HCT116 (cell line): ENCODE results near the gene DHRS7C. TPM values are rescaled to one million over a fixed set of nuclear protein-coding genes. Genes with fewer than 3 reads are reported as not detected.

Source experiments
- ATAC-seq: fragments of 200-7000 bp; cut with Tn5 transposase; 2 replicates; pipeline ENCODE4 v1.9.1; 2020; ENCODE audit warnings: mild to moderate bottlenecking, moderate library complexity
- BruUV-seq: library from RNA; stranded (reverse); fragments of 400-500 nt; replicated peaks from 2 replicates; lab custom pipeline; 2021; lab: Mats Ljungman, UMichigan
- CTCF ChIA-PET: fragments of 300-600 bp; sonication (Branson Sonifier 250); formaldehyde crosslinking; loops from one replicate; lab custom pipeline; 2021; ENCODE audit warnings: antibody characterized with exemption; lab: Charles Lee
- POLR2A ChIA-PET: fragments of 300-600, 350-600 bp; sonication (Branson Sonifier 250); formaldehyde crosslinking; loops from one replicate; lab custom pipeline; 2021; ENCODE audit warnings: antibody characterized with exemption; lab: Charles Lee
- RAD21 ChIA-PET, 2 experiments: fragments of 300-600 bp; sonication (Branson Sonifier 250); formaldehyde crosslinking; loops; one replicate each; lab custom pipeline; 2023; ENCODE audit warnings: low total read pairs in 2 of 2; ENCODE audit not compliant: uncharacterized antibody in 2 of 2, unreplicated experiment in 2 of 2, low non-redundant PET in 1 of 2; lab: Charles Lee
- DNase-seq: peaks from one replicate; pipeline ENCODE4 v3.0.0-alpha.2; 2010; ENCODE audit warnings: low read depth, low spot score
- H2AFZ ChIP-seq: fragments of 200-600 bp; shearing (Covaris generic), sonication (generic); 2 replicates; pipeline ENCODE4 v1.6.1; 2017; ENCODE audit warnings: low read depth, mixed run types, mixed read lengths, antibody characterized with exemption, low read length; ENCODE audit not compliant: poor library complexity, severe bottlenecking
- H3K27ac ChIP-seq: 2 replicates; pipeline ENCODE4 v1.5.1; 2012; ENCODE audit warnings: low read depth, low read length
- H3K27me3 ChIP-seq: fragments of 200-600 bp; sonication (generic); 2 replicates; pipeline ENCODE4 v1.6.1; 2016; ENCODE audit warnings: mixed run types, low read length, mixed read lengths; ENCODE audit not compliant: insufficient read depth
- H3K36me3 ChIP-seq, 2 experiments: fragments of 200-500 bp in 1 of 2; fragments of 200-600 bp in 1 of 2; sonication (Bioruptor generic) in 1 of 2; sonication (generic) in 1 of 2; 2 replicates each; pipeline versions ENCODE4 v1.5.1 to v1.6.1; 2014 to 2016; ENCODE audit warnings: low read length in 2 of 2, inconsistent platforms in 1 of 2, mixed read lengths in 1 of 2, mixed run types in 1 of 2; ENCODE audit not compliant: insufficient read depth in 2 of 2, control insufficient read depth in 1 of 2
- H3K4me1 ChIP-seq, 2 experiments: fragments of 200-600 bp in 1 of 2; sonication (generic) in 1 of 2; 2 replicates each; pipeline versions ENCODE4 v1.5.1 to v1.6.1; 2012 to 2017; ENCODE audit warnings: low read length in 2 of 2, inconsistent platforms in 1 of 2, mild to moderate bottlenecking in 1 of 2, mixed read lengths in 1 of 2, mixed run types in 1 of 2, moderate library complexity in 1 of 2; ENCODE audit not compliant: insufficient read depth in 2 of 2, control insufficient read depth in 1 of 2
- H3K4me2 ChIP-seq: fragments of 200-600 bp; sonication (generic); 2 replicates; pipeline ENCODE4 v1.6.1; 2017; ENCODE audit warnings: mixed run types, low read length, mixed read lengths
- H3K4me3 ChIP-seq, 2 experiments: fragments of 200-600 bp in 1 of 2; sonication (generic) in 1 of 2; replicated peaks in 1 of 2; 2 replicates each; pipeline ENCODE4 v1.5.1; 2011 to 2016; ENCODE audit warnings: low read length in 2 of 2, control low read depth in 1 of 2, low read depth in 1 of 2, mild to moderate bottlenecking in 1 of 2, mixed read lengths in 1 of 2, mixed run types in 1 of 2
- H3K79me2 ChIP-seq: fragments of 200-600 bp; sonication (generic); 2 replicates; pipeline ENCODE4 v1.6.1; 2017; ENCODE audit warnings: mild to moderate bottlenecking, mixed run types, low read length, moderate library complexity, mixed read lengths; ENCODE audit not compliant: insufficient read depth
- H3K9ac ChIP-seq: fragments of 200-600 bp; sonication (generic); 2 replicates; pipeline ENCODE4 v1.6.1; 2016; ENCODE audit warnings: low read length, mixed read lengths
- H3K9me2 ChIP-seq: fragments of 200-600 bp; sonication (generic), shearing (Covaris generic); 2 replicates; pipeline ENCODE4 v1.6.1; 2017; ENCODE audit warnings: mixed run types, mild to moderate bottlenecking, moderate library complexity; ENCODE audit not compliant: insufficient read depth
- H3K9me3 ChIP-seq, 2 experiments: fragments of 200-500 bp in 1 of 2; fragments of 200-600 bp in 1 of 2; sonication (Bioruptor generic) in 1 of 2; sonication (generic) in 1 of 2; 2 replicates each; pipeline ENCODE4 v1.6.1; 2014 to 2017; ENCODE audit warnings: low read length in 2 of 2, mixed read lengths in 2 of 2, inconsistent platforms in 1 of 2, low read depth in 1 of 2, mild to moderate bottlenecking in 1 of 2, mixed run types in 1 of 2, moderate library complexity in 1 of 2; ENCODE audit not compliant: control insufficient read depth in 1 of 2, insufficient read depth in 1 of 2
- H4K20me1 ChIP-seq: fragments of 200-600 bp; sonication (generic), shearing (Covaris generic); 2 replicates; pipeline ENCODE4 v1.6.1; 2017; ENCODE audit warnings: mixed run types, mild to moderate bottlenecking, moderate library complexity; ENCODE audit not compliant: insufficient read depth
- CEBPB ChIP-seq: IDR thresholded peaks from 2 replicates; pipeline ENCODE4 v1.6.1; 2012; ENCODE audit warnings: low read depth
- EGR1 ChIP-seq: IDR thresholded peaks from 2 replicates; pipeline ENCODE4 v1.6.1; 2012; ENCODE audit warnings: low read depth
- EZH2 ChIP-seq: fragments of 200-600 bp; sonication (generic); IDR thresholded peaks from 2 replicates; pipeline ENCODE4 v1.6.1; 2017; ENCODE audit warnings: antibody characterized with exemption, mixed run types
- FOSL1 ChIP-seq: IDR thresholded peaks from 2 replicates; pipeline ENCODE4 v1.6.1; 2012; ENCODE audit warnings: low read depth
- JUND ChIP-seq: IDR thresholded peaks from 2 replicates; pipeline ENCODE4 v1.6.1; 2012
- RAD21 ChIP-seq: IDR thresholded peaks from 2 replicates; pipeline ENCODE4 v1.6.1; 2012; ENCODE audit warnings: low read depth, mild to moderate bottlenecking
- REST ChIP-seq: IDR thresholded peaks from 2 replicates; pipeline ENCODE4 v1.6.1; 2012; ENCODE audit warnings: low read depth
- SIN3A ChIP-seq: IDR thresholded peaks from 2 replicates; pipeline ENCODE4 v1.6.1; 2012; ENCODE audit warnings: low read depth
- SRF ChIP-seq: IDR thresholded peaks from 2 replicates; pipeline ENCODE4 v1.6.1; 2012; ENCODE audit warnings: low read depth
- ZNF274 ChIP-seq: fragments of 200-500 bp; sonication (Bioruptor generic); IDR thresholded peaks from 2 replicates; pipeline ENCODE4 v1.6.1; 2014; ENCODE audit warnings: mild to moderate bottlenecking, low read depth, low read length, inconsistent platforms
- intact Hi-C: fragments of 100-400 bp; cut with micrococcal nuclease; formaldehyde crosslinking; loops from 2 replicates; pipeline ENCODE4 v1.10.0; 2022
- total RNA-seq: library from RNA; stranded (reverse); gene quantifications from one replicate; pipeline ENCODE4 v1.2.1, GENCODE V29; 2021; ENCODE audit not compliant: unreplicated experiment

The DHRS7C gene
- total RNA-seq, 1 experiment from 2014 or later: not detected

- POLR2A ChIA-PET: no interaction called here
- intact Hi-C loops: no loop called here
- H3K4me1 ChIP-seq: peaks cover 0 to 3% of the 10 kb centered on the region in 2 experiments; a peak in 1 of 4 replicates
Observed at GRCh38 chr17:9767432-9767991, 23.9 kb downstream of the DHRS7C start.

More at GRCh38 chr17:9767432-9767991, 23.9 kb downstream of the DHRS7C start:
- Histone ChIP-seq H3K27ac (no peak overlapping the region), H3K9ac (no peak overlapping the region), H4K20me1 (no peaks in the 10 kb centered on the region), H3K27me3 (peaks cover 17% of the 10 kb centered on the region; the same call in 1 of the 2 replicates), H2AFZ (no peak overlapping the region), H3K79me2 (no peaks in the 10 kb centered on the region), H3K36me3 (no peaks in the 10 kb centered on the region), H3K9me3 (no peaks in the 10 kb centered on the region), H3K4me3 (no peak overlapping the region), H3K9me2 (no peaks in the 10 kb centered on the region), H3K4me2 (no peak overlapping the region)
- no peak for DNase-seq
- ATAC-seq: no peak
- ChIA-PET RAD21 (interaction anchor here in 1 of 2 experiments (1.6 kb wide), 1 partner anchor 139 kb away, joined by 3 read pairs; no protein-coding TSS in a partner anchor), CTCF (no interaction called here)
- no TSS peak for BruUV-seq
- TF ChIP-seq CEBPB (no peak), SIN3A (no peak), JUND (no peak), SRF (no peak), EGR1 (no peak), EZH2 (no peak), RAD21 (no peak), FOSL1 (no peak), REST (no peak), ZNF274 (no peak)
